GM12874 (cell line): ENCODE measurements around the gene SLC66A1.

Experiments
- TF ChIP-seq, protein P1 (sequence below): IDR thresholded peaks from 2 replicates; pipeline ENCODE4 v1.5.1; 2011; ENCODE audit warnings: low read depth, mild to moderate bottlenecking, control low read depth, low read length, moderate library complexity; ENCODE audit not compliant: insufficient read depth

Gene SLC66A1

DNA sequence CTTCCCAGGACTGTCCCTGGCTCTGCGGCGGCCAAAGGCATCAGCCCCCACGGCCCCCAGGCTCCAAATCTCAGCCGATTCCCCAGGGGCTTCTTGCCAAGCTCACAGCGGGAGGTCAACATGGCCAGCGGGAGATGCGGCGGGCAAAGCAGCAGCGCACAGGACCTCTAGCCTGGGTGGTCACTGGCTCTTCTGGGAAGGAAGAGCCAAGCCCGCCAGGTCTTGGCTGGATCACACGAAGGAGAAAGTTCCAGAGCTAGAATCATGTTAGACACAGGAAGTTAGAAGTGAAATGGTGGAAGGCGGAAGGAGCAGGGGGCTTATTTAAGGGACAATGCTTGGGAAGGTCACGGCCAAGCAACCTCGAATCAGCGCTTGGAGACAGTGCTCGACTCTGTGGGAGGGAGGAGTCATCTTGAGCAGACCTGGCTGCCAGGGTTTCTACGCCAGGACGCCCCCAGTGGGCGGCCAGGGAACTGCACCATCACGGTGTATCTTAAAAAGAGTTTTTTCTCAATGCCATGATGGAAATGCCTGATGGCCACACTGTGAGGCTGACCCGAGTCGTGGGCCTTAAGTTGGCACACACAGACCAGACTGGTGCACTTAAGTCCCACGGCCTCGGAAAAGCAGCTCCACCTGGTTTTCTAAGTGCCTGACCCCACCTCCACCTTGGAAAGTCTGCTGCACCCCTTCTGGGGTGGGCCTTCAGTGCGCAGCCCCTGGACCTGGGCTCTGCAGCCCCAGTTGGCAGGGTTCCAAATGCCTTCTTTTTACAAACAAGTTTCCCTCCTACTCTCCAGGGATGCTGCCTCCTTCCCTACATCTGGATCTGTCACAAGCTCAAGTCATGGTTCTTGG lies 29.3 kb downstream of the SLC66A1 start:
- TF ChIP-seq, protein P1, sequence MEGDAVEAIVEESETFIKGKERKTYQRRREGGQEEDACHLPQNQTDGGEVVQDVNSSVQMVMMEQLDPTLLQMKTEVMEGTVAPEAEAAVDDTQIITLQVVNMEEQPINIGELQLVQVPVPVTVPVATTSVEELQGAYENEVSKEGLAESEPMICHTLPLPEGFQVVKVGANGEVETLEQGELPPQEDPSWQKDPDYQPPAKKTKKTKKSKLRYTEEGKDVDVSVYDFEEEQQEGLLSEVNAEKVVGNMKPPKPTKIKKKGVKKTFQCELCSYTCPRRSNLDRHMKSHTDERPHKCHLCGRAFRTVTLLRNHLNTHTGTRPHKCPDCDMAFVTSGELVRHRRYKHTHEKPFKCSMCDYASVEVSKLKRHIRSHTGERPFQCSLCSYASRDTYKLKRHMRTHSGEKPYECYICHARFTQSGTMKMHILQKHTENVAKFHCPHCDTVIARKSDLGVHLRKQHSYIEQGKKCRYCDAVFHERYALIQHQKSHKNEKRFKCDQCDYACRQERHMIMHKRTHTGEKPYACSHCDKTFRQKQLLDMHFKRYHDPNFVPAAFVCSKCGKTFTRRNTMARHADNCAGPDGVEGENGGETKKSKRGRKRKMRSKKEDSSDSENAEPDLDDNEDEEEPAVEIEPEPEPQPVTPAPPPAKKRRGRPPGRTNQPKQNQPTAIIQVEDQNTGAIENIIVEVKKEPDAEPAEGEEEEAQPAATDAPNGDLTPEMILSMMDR, result peak; percentile 93

DNA sequence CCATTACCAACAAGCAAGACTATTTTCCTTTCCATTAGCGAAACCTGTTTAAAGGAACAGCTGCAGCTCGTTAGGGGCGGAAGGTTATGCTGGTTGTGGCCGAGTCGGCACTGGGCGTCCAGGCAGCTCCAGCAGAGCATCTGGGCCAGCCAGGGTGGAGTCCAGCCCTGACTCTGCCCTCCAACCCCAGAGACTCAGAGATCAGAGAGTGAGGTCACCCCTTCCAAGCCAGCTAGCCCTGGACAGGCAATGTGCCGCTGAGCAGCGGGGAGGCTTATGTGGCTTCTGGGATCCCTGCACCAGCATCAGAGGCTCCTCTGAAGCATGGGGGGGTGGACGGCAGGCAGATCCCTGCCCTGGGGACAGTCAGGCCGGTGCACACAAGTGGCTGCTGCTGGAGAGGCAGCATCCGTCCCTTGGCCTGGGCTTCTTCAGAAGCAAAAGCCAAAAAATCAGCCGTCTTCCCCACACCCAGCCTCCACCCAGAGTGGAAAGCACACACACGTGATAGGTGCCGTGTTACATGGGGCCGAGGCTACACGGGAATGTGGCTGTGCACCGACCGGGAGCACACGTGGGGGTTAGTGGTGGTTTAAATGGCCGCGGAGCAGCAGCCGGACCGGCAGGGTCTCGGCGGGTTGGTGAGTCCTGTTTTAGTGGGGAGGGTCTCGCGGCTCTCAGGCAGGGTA lies 30.1 kb downstream of the SLC66A1 start:
- TF ChIP-seq, protein P1, result no peak

DNA sequence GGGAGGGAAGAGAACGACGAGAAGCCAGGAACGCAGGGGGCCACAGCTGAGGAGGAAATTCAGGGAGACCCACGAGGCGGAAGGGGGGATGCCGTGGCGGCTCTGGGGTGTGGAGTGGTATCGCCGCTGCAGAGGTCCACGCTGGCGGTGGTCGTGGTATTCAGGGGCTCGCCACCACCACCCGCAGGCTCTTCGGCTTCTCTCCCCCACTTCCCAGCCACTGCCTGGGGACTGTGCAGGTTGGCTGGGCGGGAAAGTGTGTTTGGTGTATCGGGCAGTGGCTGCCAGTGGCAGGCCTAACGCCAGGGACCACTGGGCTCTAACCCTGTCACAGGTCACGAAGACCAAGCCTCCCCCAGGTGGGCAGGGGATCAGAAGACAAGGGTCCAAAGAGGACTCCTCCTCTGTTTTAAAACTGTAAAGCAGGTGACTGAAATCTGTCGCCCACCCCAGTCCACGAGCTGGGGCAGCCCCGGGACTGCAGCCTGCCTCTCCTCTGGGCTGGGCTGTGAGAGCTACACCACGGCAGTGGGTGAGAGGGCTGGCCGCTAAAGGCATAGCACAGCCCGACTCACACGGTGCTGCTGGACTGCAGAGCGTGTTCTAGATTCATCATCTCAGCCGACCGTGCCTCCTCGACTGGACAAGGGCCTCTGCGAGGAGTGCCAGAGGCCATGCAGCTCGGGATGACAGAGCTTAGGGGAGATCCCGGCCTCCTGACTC lies 30.9 kb downstream of the SLC66A1 start:
- TF ChIP-seq, protein P1, result no peak

DNA sequence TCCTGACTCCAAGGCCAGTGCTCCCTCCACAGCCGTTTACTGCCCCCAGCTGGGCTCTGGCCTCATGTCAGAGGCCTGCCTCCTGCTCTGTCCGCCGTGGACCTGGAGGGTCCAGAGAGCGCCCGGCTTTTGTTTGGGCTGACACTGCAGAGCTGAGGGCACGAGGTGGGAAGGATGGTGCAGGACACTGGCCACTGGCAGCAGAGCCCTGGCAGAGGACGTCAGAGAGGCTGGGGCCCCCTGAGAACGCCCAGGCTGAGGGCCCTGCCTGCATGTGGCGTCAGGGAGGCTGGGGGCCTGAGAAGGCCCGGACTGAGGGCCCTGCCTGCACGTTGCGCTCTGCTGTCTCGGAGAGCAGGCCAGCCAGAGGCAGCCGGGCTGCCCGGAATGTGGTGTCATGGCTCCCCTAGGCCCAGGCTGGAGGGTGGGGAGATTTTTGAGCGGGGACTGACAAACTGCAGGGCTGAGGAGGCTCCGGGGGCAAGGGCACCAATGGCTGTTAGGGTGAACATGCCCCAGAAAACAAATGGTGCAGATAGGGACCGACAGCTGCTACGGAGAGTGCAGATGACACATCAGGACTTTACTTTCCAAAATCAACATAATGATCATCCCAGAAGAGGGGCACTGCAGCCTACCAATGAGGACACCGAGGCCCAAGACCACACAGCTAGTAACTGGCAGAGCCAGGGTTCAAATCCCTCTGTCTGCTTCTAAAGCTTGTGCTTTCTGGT lies 31.7 kb downstream of the SLC66A1 start:
- TF ChIP-seq, protein P1, result no peak

DNA sequence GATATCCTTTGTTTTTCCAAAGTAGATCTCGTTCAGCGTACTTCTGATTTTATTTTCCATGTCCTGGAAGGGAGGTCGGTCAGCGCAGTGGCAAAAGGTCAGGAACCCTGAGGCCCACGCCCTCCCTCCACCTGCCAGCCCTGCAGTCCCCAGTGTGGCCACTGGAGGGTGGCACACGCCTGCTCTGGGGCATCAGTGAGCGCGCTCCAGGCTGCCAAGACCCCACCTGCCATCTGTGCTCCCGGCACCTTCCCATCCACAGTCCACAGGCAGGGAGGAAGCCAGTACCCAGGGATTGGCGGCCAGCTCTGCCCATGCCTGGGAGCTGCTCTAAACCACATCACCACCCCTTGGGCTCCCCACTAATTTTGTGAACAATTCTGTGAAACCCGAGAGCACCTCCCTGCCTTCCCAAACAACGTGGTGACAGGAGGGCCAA lies 32.3 kb downstream of the SLC66A1 start:
- TF ChIP-seq, protein P1, result peak; percentile 93

DNA sequence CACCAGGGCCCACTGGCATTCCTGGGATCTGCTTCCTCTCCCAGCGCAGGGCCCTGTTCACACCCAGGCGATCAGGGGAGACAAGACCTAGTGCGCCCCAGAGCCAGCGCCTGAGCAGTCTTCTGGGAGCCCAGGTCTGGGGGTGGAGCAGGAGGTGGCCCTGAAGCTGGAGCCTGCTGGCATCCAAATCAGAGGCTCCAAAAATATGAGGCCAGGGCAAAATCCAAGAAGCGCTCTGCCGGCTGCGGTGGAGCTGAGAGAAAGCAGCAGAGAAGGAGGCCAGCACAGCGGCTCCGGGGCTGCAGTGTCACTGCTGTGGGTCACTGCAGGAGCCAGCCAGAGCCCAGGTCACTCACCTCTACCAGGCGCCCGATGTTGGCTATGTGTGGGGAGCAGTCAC lies 32.7 kb downstream of the SLC66A1 start:
- TF ChIP-seq, protein P1, result no peak
